Neural progenitor cell (in vitro differentiated cells): ENCODE results near the gene QRFPR.

ENCODE experiments used
- EZH2 ChIP-seq: fragments of 200-600 bp; sonication (generic); IDR thresholded peaks from 2 replicates; pipeline ENCODE4 v1.6.1; 2017; ENCODE audit warnings: antibody characterized with exemption, mild to moderate bottlenecking, moderate library complexity
- EZH2phosphoT487 ChIP-seq: fragments of 200-600 bp; sonication (generic); IDR thresholded peaks from 2 replicates; pipeline ENCODE4 v1.6.1; 2017; ENCODE audit warnings: antibody characterized with exemption
- TF ChIP-seq, protein P1 (sequence below): fragments of 200-600 bp; sonication (generic); IDR thresholded peaks from 2 replicates; pipeline ENCODE4 v1.5.1; 2017; ENCODE audit warnings: antibody characterized with exemption, mild to moderate bottlenecking

DNA sequence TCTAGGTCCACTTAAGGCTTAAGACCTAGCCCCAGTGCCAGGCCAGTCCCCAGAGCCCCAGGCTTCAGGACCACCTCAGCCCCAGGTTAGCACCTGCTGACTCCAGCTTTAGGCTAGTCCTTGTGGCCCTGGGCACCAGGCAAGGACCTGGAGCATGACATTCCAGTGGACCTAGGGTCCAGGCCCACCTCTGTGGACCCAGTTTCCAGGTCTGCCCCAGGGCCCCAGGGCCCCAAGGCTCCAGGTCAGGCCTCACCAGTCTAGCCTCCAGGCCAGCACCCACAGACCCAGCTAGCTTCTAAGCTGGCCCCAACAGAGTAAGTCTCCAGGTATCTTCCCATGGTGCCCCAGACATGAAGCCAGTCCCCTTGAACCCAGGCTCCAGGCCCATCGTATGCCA, 97.5 kb downstream of the QRFPR start:
- TF ChIP-seq, protein P1, sequence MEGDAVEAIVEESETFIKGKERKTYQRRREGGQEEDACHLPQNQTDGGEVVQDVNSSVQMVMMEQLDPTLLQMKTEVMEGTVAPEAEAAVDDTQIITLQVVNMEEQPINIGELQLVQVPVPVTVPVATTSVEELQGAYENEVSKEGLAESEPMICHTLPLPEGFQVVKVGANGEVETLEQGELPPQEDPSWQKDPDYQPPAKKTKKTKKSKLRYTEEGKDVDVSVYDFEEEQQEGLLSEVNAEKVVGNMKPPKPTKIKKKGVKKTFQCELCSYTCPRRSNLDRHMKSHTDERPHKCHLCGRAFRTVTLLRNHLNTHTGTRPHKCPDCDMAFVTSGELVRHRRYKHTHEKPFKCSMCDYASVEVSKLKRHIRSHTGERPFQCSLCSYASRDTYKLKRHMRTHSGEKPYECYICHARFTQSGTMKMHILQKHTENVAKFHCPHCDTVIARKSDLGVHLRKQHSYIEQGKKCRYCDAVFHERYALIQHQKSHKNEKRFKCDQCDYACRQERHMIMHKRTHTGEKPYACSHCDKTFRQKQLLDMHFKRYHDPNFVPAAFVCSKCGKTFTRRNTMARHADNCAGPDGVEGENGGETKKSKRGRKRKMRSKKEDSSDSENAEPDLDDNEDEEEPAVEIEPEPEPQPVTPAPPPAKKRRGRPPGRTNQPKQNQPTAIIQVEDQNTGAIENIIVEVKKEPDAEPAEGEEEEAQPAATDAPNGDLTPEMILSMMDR = no peak
- TF ChIP-seq EZH2 (no peak), EZH2phosphoT487 (no peak)
